Subcutaneous adipose tissue (tissue), 4 donors: ENCODE measurements around the gene GABPB1. TPM values are rescaled to one million over a fixed set of nuclear protein-coding genes. Genes with fewer than 3 reads are reported as not detected.

Source experiments
- CTCF ChIP-seq: fragments of 450-650 bp; IDR thresholded peaks from one replicate; pipeline ENCODE4 v1.5.1; 2016; ENCODE audit warnings: low read depth, mild to moderate bottlenecking, control low read depth, antibody characterized with exemption, moderate library complexity
- total RNA-seq, 4 donors: library from RNA; depleted of rRNA; stranded (reverse); fragments of >200 nt; gene quantifications; one replicate each; pipeline ENCODE4 v1.1.0, GENCODE V29; 2016

The GABPB1 gene
- total RNA-seq, 4 donors from 2014 or later: 14.3 to 20.9 (median 17.4) TPM

- TF ChIP-seq CTCF: no peak
Measured at GRCh38 chr15:50318697-50319096, 36.3 kb downstream of the GABPB1 start.

- no peak for TF ChIP-seq CTCF
Measured at GRCh38 chr15:50315814-50316630, 39.0 kb downstream of the GABPB1 start.

GRCh38 chr15:50312636-50313035 lies 42.4 kb downstream of the GABPB1 start:
- no peak for TF ChIP-seq CTCF

- no peak for TF ChIP-seq CTCF
Measured at GRCh38 chr15:50307799-50308198, 47.2 kb downstream of the GABPB1 start.

GRCh38 chr15:50304836-50305235 lies 50.2 kb downstream of the GABPB1 start:
- TF ChIP-seq CTCF: no peak

- TF ChIP-seq CTCF: no peak
Measured at GRCh38 chr15:50302581-50302980, 52.4 kb downstream of the GABPB1 start.

- TF ChIP-seq CTCF: no peak
Measured at GRCh38 chr15:50298340-50298739, 56.7 kb downstream of the GABPB1 start.
